GM23338 (cell line): Measurements from ENCODE around the gene PDGFC. TPM values are rescaled to one million over a fixed set of nuclear protein-coding genes. Genes with fewer than 3 reads are reported as not detected.

Source experiments
- ATAC-seq: fragments of 200-7000 bp; cut with Tn5 transposase; 3 replicates; pipeline ENCODE4 v1.9.1; 2020
- DNase-seq: peaks from one replicate; pipeline ENCODE4 v3.0.0-alpha.2; 2015; ENCODE audit warnings: low spot score
- H2AFZ ChIP-seq: fragments of 200-600 bp; sonication (generic); 2 replicates; pipeline ENCODE4 v1.8.0; 2016; ENCODE audit warnings: antibody characterized with exemption, mild to moderate bottlenecking, moderate library complexity
- H3F3A ChIP-seq: fragments of 200-600 bp; sonication (generic); replicated peaks from 2 replicates; pipeline ENCODE4 v1.8.0; 2017; ENCODE audit warnings: antibody characterized with exemption, mixed run types, low read depth
- H3K27ac ChIP-seq: fragments of 200-600 bp; sonication (generic); 2 replicates; pipeline ENCODE4 v1.6.1; 2016; ENCODE audit warnings: low read depth
- H3K27me3 ChIP-seq: fragments of 200-600 bp; sonication (generic); 2 replicates; pipeline ENCODE4 v1.8.0; 2016; ENCODE audit warnings: mild to moderate bottlenecking, mixed run types, moderate library complexity; ENCODE audit not compliant: insufficient read depth
- H3K36me3 ChIP-seq: fragments of 200-600 bp; sonication (generic); 2 replicates; pipeline ENCODE4 v1.8.0; 2016; ENCODE audit warnings: mild to moderate bottlenecking; ENCODE audit not compliant: insufficient read depth
- H3K4me1 ChIP-seq: fragments of 200-600 bp; sonication (generic); 2 replicates; pipeline ENCODE4 v1.8.0; 2016; ENCODE audit warnings: mild to moderate bottlenecking, moderate library complexity; ENCODE audit not compliant: insufficient read depth
- H3K4me2 ChIP-seq: fragments of 200-600 bp; sonication (generic); 2 replicates; pipeline ENCODE4 v1.7.1; 2017; ENCODE audit warnings: mixed run types
- H3K4me3 ChIP-seq: fragments of 200-600 bp; sonication (generic); 2 replicates; pipeline ENCODE4 v1.6.1; 2016; ENCODE audit warnings: mixed run types
- H3K79me2 ChIP-seq: fragments of 200-600 bp; sonication (generic); replicated peaks from 2 replicates; pipeline ENCODE4 v1.8.0; 2017; ENCODE audit warnings: mild to moderate bottlenecking; ENCODE audit not compliant: insufficient read depth
- H3K9me2 ChIP-seq: fragments of 200-600 bp; sonication (generic); 2 replicates; pipeline ENCODE4 v1.8.0; 2017; ENCODE audit not compliant: insufficient read depth
- H4K20me1 ChIP-seq: fragments of 200-600 bp; sonication (generic); replicated peaks from 2 replicates; pipeline ENCODE4 v1.8.0; 2017; ENCODE audit warnings: mild to moderate bottlenecking; ENCODE audit not compliant: insufficient read depth
- H3K27ac Mint-ChIP-seq: 2 replicates; pipeline ENCODE4 v1.8.0; 2020; ENCODE audit warnings: inconsistent platforms, mild to moderate bottlenecking, moderate library complexity, mixed read lengths
- H3K27me3 Mint-ChIP-seq: 3 replicates; pipeline ENCODE4 v1.8.0; 2022; ENCODE audit warnings: low read depth, mild to moderate bottlenecking, moderate library complexity, mixed read lengths, inconsistent platforms; ENCODE audit not compliant: insufficient read depth, poor library complexity
- H3K36me3 Mint-ChIP-seq: 3 replicates; pipeline ENCODE4 v1.8.0; 2021; ENCODE audit warnings: low read depth, mild to moderate bottlenecking, inconsistent platforms, moderate library complexity, mixed read lengths
- H3K4me1 Mint-ChIP-seq: 3 replicates; pipeline ENCODE4 v1.8.0; 2020; ENCODE audit warnings: mild to moderate bottlenecking, inconsistent platforms, mixed read lengths
- H3K4me3 Mint-ChIP-seq: 3 replicates; pipeline ENCODE4 v1.8.0; 2021; ENCODE audit warnings: moderate library complexity, mild to moderate bottlenecking, inconsistent platforms, mixed read lengths
- H3K9me3 Mint-ChIP-seq: 3 replicates; pipeline ENCODE4 v1.8.0; 2020; ENCODE audit warnings: moderate library complexity, mild to moderate bottlenecking, inconsistent platforms, mixed read lengths
- CTCF ChIP-seq, 2 experiments: fragments of 200-600 bp in 1 of 2; sonication (generic) in 1 of 2; conservative IDR thresholded peaks; 2 replicates each; pipeline versions ENCODE4 v1.5.1 to v1.6.1; 2016 to 2017; ENCODE audit warnings: antibody characterized with exemption in 2 of 2, low read depth in 2 of 2, mild to moderate bottlenecking in 2 of 2, moderate library complexity in 1 of 2
- ETS1 ChIP-seq: IDR thresholded peaks from 2 replicates; pipeline ENCODE4 v1.6.1; 2016; ENCODE audit warnings: antibody characterized with exemption
- EZH2 ChIP-seq: fragments of 200-600 bp; sonication (generic); IDR thresholded peaks from one replicate; pipeline ENCODE4 v1.8.0; 2017; ENCODE audit warnings: antibody characterized with exemption, mild to moderate bottlenecking, low read depth; ENCODE audit not compliant: unreplicated experiment
- JUNB ChIP-seq: IDR thresholded peaks from one replicate; pipeline ENCODE4 v1.6.1; 2016; ENCODE audit warnings: antibody characterized with exemption; ENCODE audit not compliant: unreplicated experiment
- NANOG ChIP-seq: IDR thresholded peaks from 2 replicates; pipeline ENCODE4 v1.6.1; 2016; ENCODE audit warnings: antibody characterized with exemption, borderline replicate concordance
- REST ChIP-seq: IDR thresholded peaks from one replicate; pipeline ENCODE4 v1.6.1; 2018; ENCODE audit warnings: antibody characterized with exemption; ENCODE audit not compliant: unreplicated experiment
- ZNF462 ChIP-seq: fragments of 250-450 bp; sonication (Bioruptor Pico); IDR thresholded peaks from 2 replicates; pipeline ENCODE4 v1.5.0; 2020; ENCODE audit warnings: mild to moderate bottlenecking, moderate library complexity
- polyA plus RNA-seq: library from polyadenylated mRNA; unstranded; fragments of >200 nt; fragmentation: Nextera tagmentation; extraction: Ambion mirVana; gene quantifications from 2 replicates; pipeline ENCODE4 v1.2.1, GENCODE V29; 2016
- total RNA-seq: library from RNA; depleted of rRNA; stranded (reverse); fragments of >200 nt; shearing (Covaris generic); gene quantifications from 2 replicates; pipeline ENCODE4 v1.2.3, GENCODE V29; 2014

Gene PDGFC
- total and polyA plus RNA-seq, 2 experiments from 2014 or later: 1.3 to 3.4 TPM

DNA sequence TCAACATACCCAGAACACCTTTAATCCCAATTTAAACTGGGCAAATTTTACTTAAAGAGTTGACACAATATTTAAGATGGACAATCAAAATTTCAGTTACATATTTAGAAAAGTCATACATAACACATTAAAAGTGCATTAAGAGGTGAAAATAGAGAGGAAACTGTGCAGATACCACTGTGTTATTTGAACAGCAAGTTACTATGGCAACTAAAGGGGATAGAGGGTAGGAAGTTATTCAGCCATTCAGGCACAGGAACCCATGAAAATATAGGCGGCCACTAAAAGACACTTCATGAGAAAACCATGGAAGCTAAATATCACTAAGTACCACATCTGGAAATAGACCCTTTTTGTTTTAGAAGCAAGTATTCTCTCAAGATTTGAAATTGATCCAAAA lies 75.1 kb downstream of the PDGFC start (continued):
- TF ChIP-seq ZNF462 (no peak), NANOG (no peak), JUNB (no peak)

- Histone ChIP-seq H3K79me2 (no peaks in the 10 kb centered on the region), H2AFZ (no peak overlapping the region), H3K4me2 (no peak overlapping the region), H3K9me2 (no peaks in the 10 kb centered on the region), H3K4me1 (no peaks in the 10 kb centered on the region), H4K20me1 (no peaks in the 10 kb centered on the region), H3K4me3 (no peak overlapping the region), H3K36me3 (no peaks in the 10 kb centered on the region), H3K27ac (no peak overlapping the region), H3K27me3 (no peaks in the 10 kb centered on the region), H3F3A (no peaks in the 10 kb centered on the region)
- H3K4me3 Mint-ChIP-seq: no peak overlapping the region
- no peak overlapping the region; the same call in 1 of the 2 replicates for H3K27ac Mint-ChIP-seq
- ATAC-seq: no peak
- no peaks in the 10 kb centered on the region for H3K27me3 Mint-ChIP-seq
- peaks cover 9% of the 10 kb centered on the region; the same call in 2 of the 3 replicates for H3K4me1 Mint-ChIP-seq
- H3K36me3 Mint-ChIP-seq: no peaks in the 10 kb centered on the region
- DNase-seq: no peak
- H3K9me3 Mint-ChIP-seq: no peaks in the 10 kb centered on the region
- TF ChIP-seq EZH2: no peak
- TF ChIP-seq REST: no peak
- TF ChIP-seq ETS1: no peak
- TF ChIP-seq CTCF (conservative IDR thresholded peaks at IDR 0.05; ENCODE audit: low read depth in 2 of 2): no peak
Measured at GRCh38 chr4:156894234-156894633, 77.4 kb downstream of the PDGFC start.
